Left kidney (tissue), 8 donors: ENCODE results near the gene CD200R1L. TPM values are rescaled to one million over a fixed set of nuclear protein-coding genes. Genes with fewer than 3 reads are reported as not detected.
"Not testable (repeated sequence)": the region's sequence is repeated elsewhere in the genome, so short reads cannot be mapped to it uniquely, and the experiment has no call there.

Experiments used
- DNase-seq: peaks from one replicate; pipeline ENCODE4 v3.0.0-alpha.2; 2013
- long read RNA-seq, 8 donors: transcript quantifications; one replicate each; lab custom pipeline, GENCODE V29; 2026
- polyA plus RNA-seq: library from polyadenylated mRNA; unstranded; fragments of 120-200 nt; gene quantifications from one replicate; pipeline ENCODE4 v1.2.1, GENCODE V29; 2013; ENCODE audit not compliant: insufficient read length

The CD200R1L gene, protein sequence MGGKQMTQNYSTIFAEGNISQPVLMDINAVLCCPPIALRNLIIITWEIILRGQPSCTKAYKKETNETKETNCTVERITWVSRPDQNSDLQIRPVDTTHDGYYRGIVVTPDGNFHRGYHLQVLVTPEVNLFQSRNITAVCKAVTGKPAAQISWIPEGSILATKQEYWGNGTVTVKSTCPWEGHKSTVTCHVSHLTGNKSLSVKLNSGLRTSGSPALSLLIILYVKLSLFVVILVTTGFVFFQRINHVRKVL
- polyA plus RNA-seq, result not detected
- long read RNA-seq, donor 1, result 0 reads
- long read RNA-seq, donor 2, result 0 reads
- long read RNA-seq, donor 3, result 0 reads
- long read RNA-seq, donor 4, result 0 reads
- long read RNA-seq, donor 5, result 0 reads
- long read RNA-seq, donor 6, result 0 reads
- long read RNA-seq, donor 7, result 0 reads
- long read RNA-seq, donor 8, result 0 reads

DNA sequence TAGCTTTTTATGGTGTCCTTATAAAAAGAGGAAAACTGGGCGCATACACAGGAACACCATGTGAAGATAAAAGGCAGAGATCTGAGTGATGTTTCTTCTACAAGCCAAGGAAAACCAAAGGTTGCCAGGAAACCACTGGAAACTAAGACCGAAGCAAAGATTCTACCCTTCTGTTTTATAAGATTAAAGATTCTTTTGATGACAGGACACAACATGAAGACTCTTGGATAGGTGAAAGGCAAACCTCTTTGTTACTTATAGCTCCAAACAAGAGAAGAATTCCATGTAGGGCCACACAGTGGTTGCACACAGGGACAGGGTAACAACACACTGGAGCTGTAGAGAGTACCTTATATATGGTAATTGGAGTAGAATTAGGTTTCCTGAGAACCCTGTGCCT is at the start of gene CD200R1L:
Gene CD200R1L (minus strand): TSS at position 101 of the 400 bp plus-strand sequence. CDS start 17,497 bp downstream, outside the sequence.
- DNase-seq, result no peak

DNA sequence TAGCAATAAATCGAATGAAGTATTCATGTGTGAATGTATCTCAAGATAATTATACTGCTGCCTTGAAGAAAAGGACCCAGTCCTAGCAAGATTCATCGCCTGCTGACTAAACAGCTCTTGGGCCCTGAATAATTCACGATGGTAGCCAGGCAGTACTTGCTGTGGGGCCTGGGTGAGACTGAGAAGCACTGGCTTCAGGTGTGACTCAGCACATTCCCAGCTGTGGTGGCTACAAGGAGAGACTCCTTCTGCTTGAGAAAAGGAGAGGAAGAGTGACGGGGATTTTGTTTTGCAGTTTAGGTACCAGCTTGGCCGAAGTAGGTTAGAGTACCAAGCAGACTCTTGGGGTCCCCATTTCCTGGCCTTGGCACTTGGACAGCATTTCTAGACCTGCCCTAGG is 47.6 kb upstream of the CD200R1L start:
- no peak for DNase-seq

DNA sequence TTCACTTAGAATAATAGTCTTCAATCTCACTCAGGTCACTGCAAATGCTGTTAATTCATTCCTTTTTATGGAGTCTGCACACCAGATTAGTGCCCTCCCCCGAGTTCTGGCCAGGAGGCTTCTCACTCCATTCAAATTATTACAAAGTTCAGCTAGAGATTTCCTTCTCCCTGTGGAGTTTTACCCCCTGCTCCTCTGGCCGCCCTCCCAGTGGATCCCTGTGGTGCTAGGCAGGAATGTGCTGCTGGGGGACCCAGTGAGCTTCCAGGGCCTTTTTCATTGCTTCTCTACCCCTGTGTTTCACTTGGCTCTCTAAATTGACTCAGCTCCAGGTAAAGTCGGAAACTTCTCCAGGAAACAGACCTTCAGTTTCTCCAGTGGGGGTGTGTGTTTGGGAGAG is 42.7 kb upstream of the CD200R1L start:
- DNase-seq, result no peak

DNA sequence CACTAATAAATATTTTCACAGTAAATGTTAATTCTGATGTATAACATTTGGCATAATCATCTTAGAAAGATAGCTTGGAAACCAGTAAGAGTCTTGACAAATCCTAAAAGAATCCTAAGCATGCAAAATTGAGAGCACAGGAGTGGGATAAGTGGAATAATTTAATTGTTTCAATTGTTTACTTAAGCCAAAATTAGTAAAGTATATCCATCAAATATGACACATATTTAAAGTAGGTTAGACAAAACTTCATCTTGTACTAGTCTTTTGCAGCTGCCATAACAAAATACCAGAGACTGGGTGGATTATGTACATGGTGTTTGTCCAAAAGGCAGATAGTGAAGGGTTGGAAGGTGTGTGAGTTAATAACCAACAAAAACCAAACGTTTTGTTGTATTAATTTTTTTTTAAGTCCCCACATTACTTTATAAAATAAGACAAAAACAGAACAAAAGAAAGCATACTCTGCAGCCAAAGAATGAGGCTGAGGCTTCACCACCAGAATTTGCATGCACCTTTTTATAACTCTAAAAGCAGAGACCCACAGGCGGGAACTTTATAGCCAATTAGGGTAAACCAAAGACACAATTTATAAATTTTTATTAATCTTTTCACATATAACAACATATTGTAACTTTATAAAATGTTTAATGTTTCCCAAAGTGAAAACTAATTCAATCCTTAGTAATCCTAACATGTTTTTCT is 41.9 kb upstream of the CD200R1L start:
- no peak for DNase-seq

DNA sequence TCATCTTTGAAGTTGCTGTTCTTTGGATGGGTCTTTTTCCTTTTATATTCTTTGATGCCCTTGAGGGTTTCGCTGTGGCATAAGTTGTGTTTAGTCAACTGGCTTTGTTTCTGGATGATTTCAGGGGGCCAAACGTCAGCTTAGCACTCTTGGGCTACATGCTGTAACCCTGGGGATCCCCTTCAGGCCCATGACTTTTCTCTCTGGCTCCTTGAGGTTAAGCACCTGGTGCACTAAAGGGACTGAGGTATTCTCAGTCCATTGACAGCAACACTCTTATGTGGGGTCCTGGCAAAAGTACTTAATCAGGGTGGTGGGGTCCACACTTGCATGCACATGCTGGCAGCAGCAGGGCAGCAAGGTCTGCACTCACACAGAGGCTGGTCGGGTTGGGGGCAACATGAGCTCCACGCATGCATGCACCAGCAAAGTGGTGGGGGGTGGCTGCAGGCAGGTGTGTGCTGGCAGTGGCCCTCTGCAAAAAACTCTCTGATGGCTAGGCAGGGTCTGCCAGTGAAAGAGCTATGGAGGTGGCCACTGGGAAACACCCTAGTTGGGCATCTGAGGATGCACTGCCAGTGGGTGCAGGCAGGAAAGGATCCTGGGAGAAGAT is 38.1 kb upstream of the CD200R1L start:
- no peak for DNase-seq

DNA sequence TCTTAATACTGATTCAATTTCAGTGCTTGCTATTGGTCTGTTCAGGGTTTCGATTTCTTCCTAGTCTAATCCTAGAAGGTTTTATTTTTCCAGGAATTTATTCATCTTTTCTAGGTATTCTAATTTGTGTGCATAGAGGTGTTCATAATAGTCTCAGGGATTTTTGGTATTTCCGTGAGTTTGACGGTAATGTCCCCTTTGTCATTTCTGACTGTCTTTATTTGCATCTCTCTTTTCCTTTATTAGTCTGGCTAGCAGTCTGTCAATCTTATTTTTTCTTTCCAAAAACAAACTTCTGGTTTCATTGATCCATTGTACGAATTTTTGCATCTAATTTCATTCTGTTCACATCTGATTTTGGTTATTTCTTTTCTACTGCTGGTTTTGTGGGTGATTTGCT is 35.2 kb upstream of the CD200R1L start:
- no peak for DNase-seq

DNA sequence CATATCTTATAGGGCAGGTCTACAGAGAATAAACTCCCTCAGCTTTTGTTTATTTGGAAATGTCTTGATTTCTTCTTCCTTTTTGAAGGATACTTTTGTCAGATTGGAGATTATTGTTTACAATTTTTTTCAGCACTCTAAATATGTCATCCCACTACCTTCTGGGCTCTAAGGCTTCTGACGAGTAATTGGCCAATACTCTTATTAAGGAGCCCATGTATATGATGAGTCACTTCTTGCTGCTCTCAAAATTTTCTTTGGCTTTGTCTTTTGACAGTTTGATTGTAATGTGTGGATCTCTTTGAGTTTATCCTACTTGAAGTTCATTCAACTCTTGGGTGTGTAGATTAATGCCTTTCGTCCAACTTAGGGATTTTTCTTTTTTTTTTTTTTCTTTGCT is 28.9 kb upstream of the CD200R1L start:
- no peak for DNase-seq

DNA sequence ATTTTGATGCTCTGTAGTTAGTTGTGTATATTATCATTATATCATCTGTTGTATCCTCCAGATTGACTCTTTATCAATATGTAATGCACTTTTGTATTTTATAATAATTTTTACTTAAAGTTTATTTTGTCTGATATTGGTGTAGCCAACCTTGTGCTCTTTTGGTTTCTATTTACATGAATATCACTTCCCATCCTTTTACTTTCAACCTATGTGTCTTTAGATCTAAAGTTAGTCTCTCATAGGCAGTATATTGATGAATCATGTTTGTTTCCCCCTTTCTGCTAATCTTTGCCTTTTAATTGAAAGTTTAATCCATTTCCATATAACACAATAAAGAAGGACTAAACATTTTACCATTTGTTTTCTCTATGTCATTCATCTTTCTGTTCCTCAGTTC is 28.1 kb upstream of the CD200R1L start:
- DNase-seq, result no peak

DNA sequence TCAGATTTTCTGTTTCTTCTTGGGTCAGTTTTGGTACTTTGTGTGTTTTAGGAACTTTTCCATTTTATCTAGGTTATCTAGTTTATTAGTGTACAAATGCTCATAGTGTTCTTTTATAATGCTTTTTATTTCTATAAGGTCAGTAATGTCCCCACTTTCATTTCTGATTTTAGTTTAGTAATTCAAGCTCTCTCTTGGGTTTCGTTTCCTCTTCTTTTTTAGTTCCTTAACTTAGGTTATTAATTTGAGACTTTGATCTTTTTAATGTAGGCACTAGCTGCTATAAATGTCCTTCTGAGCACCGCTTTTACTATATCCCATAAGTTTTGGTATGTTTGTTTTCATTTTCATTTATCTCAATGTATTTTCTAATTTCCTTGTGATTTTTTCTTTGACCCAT is 27.0 kb upstream of the CD200R1L start:
- no peak for DNase-seq

DNA sequence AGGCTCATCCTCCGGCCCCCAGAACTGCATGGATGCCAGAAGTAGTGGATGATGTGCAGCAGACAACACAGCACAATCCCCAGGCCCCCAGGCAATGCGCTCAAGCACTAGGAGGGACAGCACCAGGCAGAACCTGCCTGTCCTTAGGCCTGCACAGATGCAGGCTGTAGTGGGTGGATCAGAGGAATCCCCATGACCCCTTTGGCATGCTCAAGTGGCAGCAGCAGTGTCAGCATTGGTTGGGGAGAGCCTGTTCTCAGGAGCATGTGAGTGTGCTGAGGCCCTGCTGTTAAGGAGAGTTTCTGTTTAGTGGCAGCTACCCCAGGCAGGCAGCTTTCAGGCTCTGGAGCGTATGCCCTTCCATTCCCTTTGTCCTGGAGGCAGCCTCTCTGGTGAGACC is 25.1 kb upstream of the CD200R1L start:
- no peak for DNase-seq

DNA sequence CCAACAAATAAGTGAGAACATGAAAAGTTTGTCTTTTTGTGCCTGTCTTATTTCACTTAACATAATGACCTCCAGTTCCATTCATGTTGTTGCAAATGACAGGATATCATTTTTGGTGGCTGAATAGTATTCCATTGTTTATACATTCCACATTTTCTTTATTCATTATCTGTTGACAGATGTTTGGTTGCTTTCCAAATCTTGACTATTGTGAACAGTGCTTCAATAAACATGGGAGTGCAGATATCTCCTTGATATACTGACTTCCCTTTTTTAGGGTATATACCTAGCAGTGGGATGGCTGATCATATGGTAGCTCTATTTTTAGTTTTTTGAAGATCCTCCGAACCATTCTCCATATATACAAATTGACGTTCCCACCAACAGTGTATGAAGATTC is 19.1 kb upstream of the CD200R1L start:
- DNase-seq, result no peak

DNA sequence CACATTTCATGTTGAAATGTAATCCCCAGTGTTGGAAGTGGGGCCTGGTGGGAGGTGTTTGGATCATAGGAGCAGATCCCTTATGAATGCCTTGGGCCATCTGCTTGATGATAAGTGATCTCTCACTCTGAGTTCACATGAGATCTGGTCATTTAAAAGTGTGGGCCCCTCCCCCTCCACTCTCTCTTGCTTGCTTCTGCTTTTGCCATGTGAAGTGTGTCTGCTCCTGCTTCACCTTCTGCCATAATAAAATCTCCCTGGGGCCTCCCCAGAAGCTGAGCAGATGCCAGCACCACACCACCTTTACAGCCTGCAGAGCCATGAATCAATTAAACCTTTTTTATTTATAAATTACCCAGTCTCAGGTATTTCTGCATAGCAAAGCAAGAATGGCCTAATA is 14.2 kb upstream of the CD200R1L start:
- no peak for DNase-seq

DNA sequence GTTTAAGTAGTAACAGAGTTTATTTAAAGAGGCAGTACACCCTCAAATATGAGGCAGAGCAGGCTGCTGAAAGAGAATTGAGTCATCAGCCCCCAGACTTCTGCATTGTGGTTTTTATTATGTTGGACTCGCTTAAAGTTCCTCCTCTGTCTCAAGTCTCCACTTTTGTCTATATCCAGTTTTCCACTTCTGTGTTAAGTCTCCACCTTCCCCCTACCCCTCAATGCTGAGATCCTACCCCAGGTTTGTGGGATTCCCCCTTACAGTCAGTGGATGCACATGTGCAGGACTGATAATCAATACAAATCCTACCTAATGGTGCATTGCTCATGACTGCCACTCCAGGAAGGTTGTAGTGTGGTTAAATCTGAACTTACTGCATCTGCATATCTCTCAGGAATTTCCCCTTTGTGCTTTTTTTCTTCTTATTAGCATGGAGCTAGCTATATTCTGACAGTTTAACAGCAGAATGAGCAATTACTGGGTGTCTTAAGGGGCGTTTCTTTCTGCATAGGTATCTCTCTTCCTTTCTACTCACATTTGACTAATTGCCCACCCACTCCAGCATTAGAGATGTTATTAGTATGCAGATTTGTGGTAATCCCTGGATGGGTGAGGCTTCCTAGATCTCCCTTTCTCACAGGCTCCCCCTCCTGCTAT is 11.9 kb upstream of the CD200R1L start:
- DNase-seq, result no peak

DNA sequence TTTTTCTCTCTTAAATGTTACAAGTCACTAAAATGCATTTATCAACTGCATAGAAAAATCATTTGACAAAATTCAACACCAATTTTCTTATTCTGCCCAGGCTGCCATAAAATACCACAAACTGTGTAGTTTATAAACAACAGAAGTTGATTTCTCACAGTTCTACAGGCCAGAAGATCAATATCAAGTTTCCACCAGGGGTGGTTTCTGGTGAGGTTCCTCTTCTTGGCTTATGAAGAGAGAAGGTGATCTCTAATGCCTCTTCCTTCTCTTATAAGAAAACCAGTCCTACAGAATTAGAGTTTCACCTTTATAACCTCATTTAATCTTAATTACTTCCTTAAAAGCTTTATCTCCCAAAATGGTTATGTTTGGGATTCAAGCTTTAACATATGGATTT is 10.9 kb upstream of the CD200R1L start:
- DNase-seq, result no peak

DNA sequence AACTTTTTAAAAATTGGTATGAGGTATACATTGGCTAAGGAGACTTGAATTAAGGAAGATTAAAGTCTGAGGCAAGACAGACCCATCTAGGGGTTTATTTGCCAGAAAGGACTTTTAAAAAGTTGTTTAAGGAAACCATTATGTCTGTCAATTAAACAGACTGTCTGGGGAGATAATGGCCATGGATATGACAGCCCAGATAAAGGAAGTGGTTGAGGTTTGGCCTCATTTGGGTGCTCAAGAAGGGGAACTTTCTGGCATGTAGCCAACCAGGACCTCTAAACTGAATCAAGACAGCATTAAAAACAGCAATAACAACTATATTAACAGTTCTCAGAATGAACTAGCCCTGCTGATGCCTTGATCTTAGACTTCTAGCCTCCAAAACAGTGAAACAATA is 9.9 kb upstream of the CD200R1L start:
- no peak for DNase-seq

DNA sequence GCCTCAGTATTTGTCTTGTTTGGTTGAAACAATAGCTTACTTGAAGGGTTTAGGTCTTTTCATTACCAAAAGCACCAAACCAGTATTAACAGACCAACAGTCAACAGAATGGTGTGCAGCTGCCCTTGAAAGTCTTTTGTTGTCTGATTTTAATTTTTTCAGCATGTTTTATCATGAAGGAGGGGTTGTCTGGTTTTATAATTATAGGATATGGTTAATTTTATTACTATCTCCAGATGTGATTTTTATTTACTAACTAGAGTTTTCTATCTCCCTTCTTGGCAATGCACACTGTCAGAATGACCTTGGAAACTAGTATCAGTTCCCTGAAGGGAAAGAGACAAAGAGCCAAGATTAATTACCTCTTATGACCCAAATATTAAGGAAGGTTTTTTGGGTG is 9.2 kb upstream of the CD200R1L start:
- DNase-seq, result no peak

DNA sequence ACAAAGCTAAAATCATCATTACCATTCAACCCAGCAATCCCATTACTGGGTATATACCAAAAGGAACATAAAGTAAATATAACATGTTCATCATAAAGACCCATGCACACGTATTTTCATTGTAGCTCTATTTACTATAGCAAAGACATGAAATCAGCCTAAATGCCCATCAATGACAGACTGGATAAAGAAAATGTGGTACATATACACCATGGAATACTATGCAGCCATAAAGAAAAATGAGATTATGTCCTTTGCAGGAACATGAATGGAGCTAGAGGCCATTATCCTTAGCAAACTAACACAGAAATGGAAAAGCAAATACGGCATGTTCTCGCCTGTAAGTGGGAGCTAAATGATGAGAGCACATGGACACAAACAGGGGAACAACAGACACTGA is 8.4 kb upstream of the CD200R1L start:
- DNase-seq, result not testable (repeated sequence)

DNA sequence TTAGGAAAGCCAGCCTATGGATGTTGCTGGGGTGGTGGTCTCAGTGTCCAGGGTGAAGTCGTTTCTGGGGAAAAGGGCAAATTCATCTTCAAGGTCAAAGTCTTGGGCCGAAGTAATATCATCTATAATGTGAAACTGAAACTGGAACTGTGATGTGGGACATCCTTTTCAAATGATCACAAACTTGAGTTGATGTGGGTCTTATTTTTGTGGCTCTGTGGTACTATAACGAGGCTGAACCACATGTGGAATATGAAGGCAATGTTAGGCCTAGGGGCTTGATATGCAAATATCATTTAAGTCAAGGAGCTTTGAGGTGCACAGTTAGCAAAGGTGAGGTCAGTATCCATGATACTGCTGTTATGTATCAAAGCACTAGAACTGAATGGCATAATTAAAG is 1.5 kb upstream of the CD200R1L start:
- DNase-seq, result no peak

DNA sequence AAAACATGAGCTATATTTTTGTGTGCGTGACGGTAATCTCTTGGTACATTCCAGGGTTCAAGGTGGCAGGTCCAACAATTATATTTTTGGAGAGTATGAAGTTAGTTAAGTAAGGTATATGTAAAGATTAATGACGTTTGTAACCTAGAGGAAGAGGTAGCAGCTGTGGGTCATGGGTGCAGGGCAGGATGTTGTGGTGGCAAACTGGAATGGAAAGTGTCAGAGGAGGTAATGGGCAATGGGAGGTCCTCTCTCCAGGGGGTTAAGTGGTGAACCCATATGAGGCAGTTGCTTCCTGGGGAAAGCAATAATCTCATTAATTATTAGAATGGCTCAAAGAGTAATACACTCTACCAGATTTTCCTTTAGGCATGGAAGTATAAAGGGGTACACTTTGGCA is 1.0 kb upstream of the CD200R1L start:
- DNase-seq, result no peak

DNA sequence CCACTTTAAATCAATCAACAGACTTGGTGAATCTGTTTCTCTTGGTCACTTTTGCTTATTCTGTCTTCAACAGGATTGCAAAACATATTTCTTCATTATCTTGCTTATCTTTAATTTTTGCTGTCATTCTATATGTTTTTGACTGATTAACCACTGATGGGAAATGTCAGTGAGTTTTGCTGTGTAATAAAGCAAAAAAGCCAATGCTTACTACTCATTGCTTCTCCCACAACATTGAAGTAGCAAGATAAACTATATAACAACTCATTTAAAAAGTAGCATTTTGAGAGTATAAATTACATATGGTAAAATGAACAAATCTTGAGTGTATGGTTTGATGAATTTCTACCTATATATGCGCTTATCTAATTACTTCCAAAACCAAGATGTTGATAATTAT is 892 bp downstream of the CD200R1L start:
- no peak for DNase-seq

DNA sequence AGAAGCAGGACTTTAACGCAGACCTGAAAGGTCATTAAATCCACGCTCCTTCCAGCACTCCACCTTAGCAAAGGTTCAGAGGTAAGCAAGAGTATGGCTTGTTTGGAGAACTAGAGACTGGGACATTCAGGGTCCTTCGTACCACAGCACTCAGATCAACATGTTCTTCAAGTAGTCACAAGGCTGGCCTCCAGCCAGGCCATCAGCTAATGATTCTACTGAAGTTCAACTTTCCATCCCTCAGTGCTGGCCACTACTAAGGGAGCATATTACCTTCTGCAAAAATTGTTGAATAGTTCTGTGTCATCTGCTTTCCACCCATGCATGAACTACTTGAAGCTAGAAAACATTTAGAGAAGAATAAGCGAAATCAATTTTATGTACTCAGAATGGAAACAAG is 17.6 kb downstream of the CD200R1L start:
- no peak for DNase-seq
